ENCODE measurements around the gene QSOX2. TPM values are rescaled to one million over a fixed set of nuclear protein-coding genes. Genes with fewer than 3 reads are reported as not detected.

The QSOX2 gene
- total RNA-seq, 8 experiments from 2014 or later = 10.3 to 17.8 (median 15.1) TPM

GRCh38 chr9:136211441-136212344 lies 33.9 kb downstream of the QSOX2 start:
- H3K4me1 ChIP-seq (replicated peaks in 1 of 2) = peaks cover 13 to 16% of the 10 kb centered on the region in 2 donors
- no peak overlapping the region for H3K4me3 ChIP-seq
- H3K27ac ChIP-seq = peak overlapping the region in 1 of 2 donors; percentile 8
- in situ Hi-C loops (cut with MboI; ENCODE audit: low pct_unique_long_range_greater_than_20kb in 2 of 9, low sequenced_read_pairs in 9 of 9, unreplicated experiment in 9 of 9) = no loop called here
- ATAC-seq (replicated peaks in 6 of 8) = no peak
- 84 to 92% (median 90%) methylated on average over 2 to 17 of the region's 35 CpGs; no CpG with 5 or more reads in 6 of the 10 experiments for WGBS, 10 experiments

- Histone ChIP-seq H3K4me3 (no peak overlapping the region), H3K4me1 (replicated peaks in 1 of 2) (peaks cover 13 to 19% of the 10 kb centered on the region in 2 donors), H3K27ac (no peak overlapping the region)
- in situ Hi-C loops (cut with MboI; ENCODE audit: low pct_unique_long_range_greater_than_20kb in 2 of 9, low sequenced_read_pairs in 9 of 9, unreplicated experiment in 9 of 9) = no loop called here
- WGBS, 10 experiments = 60 to 100% (median 93%) methylated on average over 1 to 9 of the region's 15 CpGs; no CpG with 5 or more reads in 3 of the 10 experiments
- no peak for ATAC-seq (replicated peaks in 6 of 8)
These were observed 34.6 kb downstream of the QSOX2 start for GRCh38 chr9:136211006-136211405.

DNA sequence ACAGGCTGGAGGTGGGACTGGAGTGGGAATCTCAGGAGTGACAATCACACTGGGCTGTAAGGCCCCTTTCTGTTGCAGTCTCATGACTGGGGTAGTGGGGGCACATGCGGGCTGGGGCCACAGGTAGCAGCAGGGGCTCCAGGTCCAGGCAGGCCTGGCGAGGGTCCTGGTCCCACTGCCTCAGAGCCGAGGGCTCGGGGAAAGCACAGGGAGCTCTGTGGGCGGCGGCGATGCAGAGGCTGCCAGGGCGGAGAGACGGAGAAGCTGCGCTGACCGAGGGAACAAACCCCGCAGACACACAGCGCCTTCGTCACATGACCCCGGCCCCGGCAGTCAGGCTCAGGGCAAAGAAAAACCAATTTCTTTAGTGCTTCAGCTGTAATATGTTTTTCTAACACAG lies 35.3 kb downstream of the QSOX2 start:
- no peak overlapping the region for H3K4me3 ChIP-seq
- no peak for ATAC-seq (replicated peaks in 6 of 8)
- WGBS, 10 experiments = 92 to 100% (median 95%) methylated on average over 2 to 10 of the region's 16 CpGs; no CpG with 5 or more reads in 5 of the 10 experiments
- in situ Hi-C loops (cut with MboI; ENCODE audit: low pct_unique_long_range_greater_than_20kb in 2 of 9, low sequenced_read_pairs in 9 of 9, unreplicated experiment in 9 of 9) = no loop called here
- H3K27ac ChIP-seq = no peak overlapping the region
- H3K4me1 ChIP-seq (replicated peaks in 1 of 2) = peaks cover 20 to 25% of the 10 kb centered on the region in 2 donors

- 72 to 84% methylated on average over 5 to 9 of the region's 17 CpGs; no CpG with 5 or more reads in 8 of the 10 experiments for WGBS, 10 experiments
- in situ Hi-C loops (cut with MboI; ENCODE audit: low pct_unique_long_range_greater_than_20kb in 2 of 9, low sequenced_read_pairs in 9 of 9, unreplicated experiment in 9 of 9) = no loop called here
- ATAC-seq (replicated peaks in 6 of 8) = no peak
These were observed 35.8 kb downstream of the QSOX2 start for GRCh38 chr9:136209786-136210185.

GRCh38 chr9:136209232-136209631 lies 36.4 kb downstream of the QSOX2 start:
- no peak for ATAC-seq (replicated peaks in 6 of 8)
- Histone ChIP-seq H3K27ac (no peak overlapping the region), H3K4me1 (replicated peaks in 1 of 2) (peaks cover 29 to 36% of the 10 kb centered on the region in 2 donors), H3K4me3 (no peak overlapping the region)
- in situ Hi-C loops (cut with MboI; ENCODE audit: low pct_unique_long_range_greater_than_20kb in 2 of 9, low sequenced_read_pairs in 9 of 9, unreplicated experiment in 9 of 9) = no loop called here
- 95 to 100% (median 100%) methylated on average over 1 to 10 of the region's 17 CpGs; no CpG with 5 or more reads in 6 of the 10 experiments for WGBS, 10 experiments

More at GRCh38 chr9:136209786-136210185, 35.8 kb downstream of the QSOX2 start:
- Histone ChIP-seq H3K4me1 (replicated peaks in 1 of 2) (peaks cover 23 to 30% of the 10 kb centered on the region in 2 donors), H3K27ac (no peak overlapping the region), H3K4me3 (no peak overlapping the region)

- Histone ChIP-seq H3K4me3 (no peak overlapping the region), H3K27ac (no peak overlapping the region), H3K4me1 (replicated peaks in 1 of 2) (peaks cover 34 to 41% of the 10 kb centered on the region in 2 donors)
- 40 to 92% (median 79%) methylated on average over 1 to 8 of the region's 17 CpGs; no CpG with 5 or more reads in 6 of the 10 experiments for WGBS, 10 experiments
- in situ Hi-C loops (cut with MboI; ENCODE audit: low pct_unique_long_range_greater_than_20kb in 2 of 9, low sequenced_read_pairs in 9 of 9, unreplicated experiment in 9 of 9) = no loop called here
- no peak for ATAC-seq (replicated peaks in 6 of 8)
These were observed 36.9 kb downstream of the QSOX2 start for GRCh38 chr9:136208675-136209074.

- in situ Hi-C loops (cut with MboI; ENCODE audit: low pct_unique_long_range_greater_than_20kb in 2 of 9, low sequenced_read_pairs in 9 of 9, unreplicated experiment in 9 of 9) = no loop called here
- Histone ChIP-seq H3K27ac (no peak overlapping the region), H3K4me3 (no peak overlapping the region), H3K4me1 (replicated peaks in 1 of 2) (peaks cover 45 to 49% of the 10 kb centered on the region in 2 donors)
- 80 to 90% methylated on average over 1 to 2 of the region's 9 CpGs; no CpG with 5 or more reads in 8 of the 10 experiments for WGBS, 10 experiments
- no peak for ATAC-seq (replicated peaks in 6 of 8)
These were observed 38.0 kb downstream of the QSOX2 start for GRCh38 chr9:136207616-136208015.

GRCh38 chr9:136206602-136207275 lies 38.9 kb downstream of the QSOX2 start:
- ATAC-seq (replicated peaks in 6 of 8) = peak in 3 of 8 experiments; percentile 18 to 46 (median 25)
- 67 to 100% (median 82%) methylated on average over 1 to 15 of the region's 16 CpGs; no CpG with 5 or more reads in 1 of the 10 experiments for WGBS, 10 experiments
- peaks cover 42% of the 10 kb centered on the region in 2 donors for H3K4me1 ChIP-seq (replicated peaks in 1 of 2)
- no peak overlapping the region for H3K4me3 ChIP-seq
- in situ Hi-C loops (cut with MboI; ENCODE audit: low pct_unique_long_range_greater_than_20kb in 2 of 9, low sequenced_read_pairs in 9 of 9, unreplicated experiment in 9 of 9) = no loop called here
- H3K27ac ChIP-seq = peak overlapping the region in 1 of 2 donors; percentile 27

GRCh38 chr9:136205707-136205992 lies 40.0 kb downstream of the QSOX2 start:
- 80 to 100% (median 95%) methylated on average over 1 to 2 of the region's 5 CpGs; no CpG with 5 or more reads in 6 of the 10 experiments for WGBS, 10 experiments
- no peak for ATAC-seq (replicated peaks in 6 of 8)
- Histone ChIP-seq H3K4me3 (no peak overlapping the region), H3K27ac (no peak overlapping the region), H3K4me1 (replicated peaks in 1 of 2) (peaks cover 47 to 48% of the 10 kb centered on the region in 2 donors)
- in situ Hi-C loops (cut with MboI; ENCODE audit: low pct_unique_long_range_greater_than_20kb in 2 of 9, low sequenced_read_pairs in 9 of 9, unreplicated experiment in 9 of 9) = no loop called here

GRCh38 chr9:136204838-136205706 lies 40.5 kb downstream of the QSOX2 start, which contains the start of gene LHX3:
Gene LHX3, minus strand, starts transcription at chr9:136205128. Its CDS starts 116 bp downstream, at chr9:136205012.
- in situ Hi-C loops (cut with MboI; ENCODE audit: low pct_unique_long_range_greater_than_20kb in 2 of 9, low sequenced_read_pairs in 9 of 9, unreplicated experiment in 9 of 9) = no loop called here
- Histone ChIP-seq H3K4me3 (peak within 1 kb of the TSS in 3 of 5 donors; percentile 3 to 33 (median 17)), H3K27ac (no peak within 1 kb of the TSS), H3K4me1 (replicated peaks in 1 of 2) (peaks cover 50% of the 10 kb centered on the region in 2 donors)
- WGBS, 10 experiments = 0 to 20% (median 5%) methylated on average over 1 to 7 of the region's 70 CpGs; no CpG with 5 or more reads in 7 of the 10 experiments
- peak; percentile 45 to 86 (median 65) for ATAC-seq (replicated peaks in 6 of 8)

DNA sequence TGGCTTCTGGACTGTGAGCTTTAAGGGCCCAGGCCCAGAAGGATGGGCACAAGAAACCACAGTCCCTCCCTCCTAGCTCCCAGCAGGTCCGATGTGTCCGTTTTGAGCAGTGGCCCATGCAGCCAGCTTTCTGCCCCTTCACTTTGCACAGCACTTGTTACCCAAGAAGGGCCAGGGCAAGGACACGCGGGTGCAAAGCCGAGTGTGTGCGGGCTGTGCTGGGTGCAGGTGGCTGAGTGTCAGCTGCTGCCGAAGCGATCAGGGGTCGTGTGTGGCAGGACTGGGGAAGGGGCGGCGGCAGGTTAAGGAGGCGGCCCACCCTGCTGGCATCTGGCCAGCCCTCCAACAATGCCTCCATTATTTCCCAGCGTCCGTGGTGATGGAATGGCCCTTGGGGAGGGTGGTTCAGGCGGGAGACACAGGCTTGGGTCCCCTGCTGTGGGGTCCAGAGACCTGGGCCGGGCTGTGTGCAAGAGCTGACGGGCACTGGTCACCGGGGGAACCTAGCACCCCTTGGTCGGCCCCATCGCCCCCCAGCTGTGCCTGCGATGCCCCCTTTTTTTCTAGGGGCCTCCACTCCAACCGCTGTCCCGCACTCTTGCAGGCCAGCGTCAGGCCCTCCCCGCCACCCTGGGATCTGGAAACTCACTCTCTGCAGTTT lies 41.3 kb downstream of the QSOX2 start:
- peak in 5 of 8 experiments; percentile 5 to 23 (median 16) for ATAC-seq (replicated peaks in 6 of 8)
- Histone ChIP-seq H3K27ac (no peak overlapping the region), H3K4me1 (replicated peaks in 1 of 2) (peaks cover 57 to 58% of the 10 kb centered on the region in 2 donors), H3K4me3 (peak overlapping the region in 3 of 5 donors; percentile 3 to 33 (median 17))
- in situ Hi-C loops (cut with MboI; ENCODE audit: low pct_unique_long_range_greater_than_20kb in 2 of 9, low sequenced_read_pairs in 9 of 9, unreplicated experiment in 9 of 9) = no loop called here
- 9 to 54% (median 14%) methylated on average over 4 to 6 of the region's 25 CpGs; no CpG with 5 or more reads in 7 of the 10 experiments for WGBS, 10 experiments
